C4-2B (cell line): ENCODE results near the gene GALNT9.

Experiments
- H3K27ac ChIP-seq: fragments of 450-650 bp; 2 replicates; pipeline ENCODE4 v1.5.1; 2017
- ZFX ChIP-seq: fragments of 450-650 bp; IDR thresholded peaks from 2 replicates; pipeline ENCODE4 v1.6.1; 2017
- TF ChIP-seq, protein P1 (sequence below): fragments of 450-650 bp; conservative IDR thresholded peaks from 2 replicates; pipeline ENCODE4 v1.5.1; 2017; ENCODE audit warnings: mild to moderate bottlenecking

Gene GALNT9

GRCh38 chr12:132194556-132194955 is 134.8 kb downstream of the GALNT9 start:
- no peak overlapping the region for H3K27ac ChIP-seq
- TF ChIP-seq, protein P1, sequence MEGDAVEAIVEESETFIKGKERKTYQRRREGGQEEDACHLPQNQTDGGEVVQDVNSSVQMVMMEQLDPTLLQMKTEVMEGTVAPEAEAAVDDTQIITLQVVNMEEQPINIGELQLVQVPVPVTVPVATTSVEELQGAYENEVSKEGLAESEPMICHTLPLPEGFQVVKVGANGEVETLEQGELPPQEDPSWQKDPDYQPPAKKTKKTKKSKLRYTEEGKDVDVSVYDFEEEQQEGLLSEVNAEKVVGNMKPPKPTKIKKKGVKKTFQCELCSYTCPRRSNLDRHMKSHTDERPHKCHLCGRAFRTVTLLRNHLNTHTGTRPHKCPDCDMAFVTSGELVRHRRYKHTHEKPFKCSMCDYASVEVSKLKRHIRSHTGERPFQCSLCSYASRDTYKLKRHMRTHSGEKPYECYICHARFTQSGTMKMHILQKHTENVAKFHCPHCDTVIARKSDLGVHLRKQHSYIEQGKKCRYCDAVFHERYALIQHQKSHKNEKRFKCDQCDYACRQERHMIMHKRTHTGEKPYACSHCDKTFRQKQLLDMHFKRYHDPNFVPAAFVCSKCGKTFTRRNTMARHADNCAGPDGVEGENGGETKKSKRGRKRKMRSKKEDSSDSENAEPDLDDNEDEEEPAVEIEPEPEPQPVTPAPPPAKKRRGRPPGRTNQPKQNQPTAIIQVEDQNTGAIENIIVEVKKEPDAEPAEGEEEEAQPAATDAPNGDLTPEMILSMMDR, result no peak
- no peak for TF ChIP-seq ZFX

GRCh38 chr12:132194056-132194455 is 135.3 kb downstream of the GALNT9 start:
- TF ChIP-seq, protein P1, result no peak; the same call in 1 of the 2 replicates
- TF ChIP-seq ZFX, result no peak
- no peak overlapping the region for H3K27ac ChIP-seq

GRCh38 chr12:132191715-132192553 is 137.5 kb downstream of the GALNT9 start:
- TF ChIP-seq, protein P1, result no peak
- TF ChIP-seq ZFX, result no peak

DNA sequence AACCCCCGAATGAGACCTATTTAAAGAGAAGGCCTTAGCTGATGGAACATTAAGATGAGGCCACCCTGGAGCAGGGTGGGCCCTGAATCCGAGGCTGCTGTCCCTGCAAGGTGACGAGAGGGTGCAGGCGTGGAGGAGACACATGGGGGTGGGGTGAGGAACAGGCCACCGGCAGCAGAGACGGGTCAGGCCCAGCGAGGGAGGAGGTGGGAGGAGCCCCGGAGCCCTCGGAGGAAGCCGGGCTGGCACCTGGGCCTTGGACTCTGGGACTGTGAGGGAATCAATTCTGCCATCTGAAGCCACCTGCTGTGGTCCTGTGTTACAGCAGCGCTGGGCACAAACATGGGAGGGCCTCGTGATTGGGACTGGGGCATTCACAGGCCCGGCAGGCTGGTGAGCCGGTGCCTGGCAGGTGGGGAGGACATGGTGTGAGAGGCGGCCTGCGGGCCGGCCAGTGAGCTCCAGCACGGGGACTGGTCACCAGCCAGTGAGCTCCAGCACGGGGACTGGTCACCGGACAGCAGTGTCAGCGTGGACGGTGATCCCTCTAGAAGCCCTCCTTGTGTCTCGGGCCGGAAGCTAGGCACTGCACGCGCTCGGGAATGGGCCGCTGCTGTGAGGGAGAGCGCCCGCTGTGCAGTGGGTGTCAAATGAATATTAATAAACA is 138.4 kb downstream of the GALNT9 start:
- no peak overlapping the region; the same call in 1 of the 2 replicates for H3K27ac ChIP-seq
- TF ChIP-seq ZFX, result no peak
- TF ChIP-seq, protein P1, result no peak

More at GRCh38 chr12:132191715-132192553, 137.5 kb downstream of the GALNT9 start:
- H3K27ac ChIP-seq, result no peak overlapping the region

DNA sequence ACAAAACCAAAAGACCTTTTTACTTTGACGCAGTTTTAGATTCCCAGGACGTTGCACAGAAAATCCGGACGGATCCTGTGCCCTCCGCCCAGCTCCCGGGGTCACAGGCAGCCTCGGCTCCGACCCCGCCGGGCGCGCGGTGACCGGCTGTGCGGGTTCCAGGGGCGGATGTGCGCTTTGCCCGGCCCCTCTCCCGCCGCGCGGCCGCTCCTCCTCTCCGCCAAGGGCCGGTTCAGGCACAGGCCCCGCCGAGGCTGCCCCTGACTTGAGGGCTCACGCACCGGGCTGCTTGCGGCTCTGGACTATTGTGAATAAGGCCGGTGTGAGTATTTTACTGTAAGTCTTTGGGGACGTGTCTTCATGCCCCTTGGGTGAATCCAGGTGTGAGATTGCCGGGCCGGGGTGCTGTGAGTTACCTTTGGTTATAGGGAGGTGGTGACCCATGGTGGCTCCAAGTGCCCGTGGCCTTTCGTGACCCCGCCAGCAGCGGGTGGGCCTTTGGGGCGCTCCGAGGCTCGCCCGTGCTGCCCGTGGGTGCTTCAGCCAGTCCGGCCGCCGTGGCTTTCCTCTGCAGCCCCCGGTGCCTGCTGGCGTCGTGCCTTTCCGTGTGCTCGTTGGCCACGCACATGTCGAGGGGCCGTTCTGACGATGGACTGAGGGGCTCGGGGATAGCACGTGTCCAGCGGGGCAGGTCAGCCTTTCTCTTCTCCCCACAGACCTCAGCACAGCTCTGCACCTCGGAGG is 139.2 kb downstream of the GALNT9 start:
- TF ChIP-seq, protein P1, result no peak; the same call in 1 of the 2 replicates
- no peak for TF ChIP-seq ZFX

DNA sequence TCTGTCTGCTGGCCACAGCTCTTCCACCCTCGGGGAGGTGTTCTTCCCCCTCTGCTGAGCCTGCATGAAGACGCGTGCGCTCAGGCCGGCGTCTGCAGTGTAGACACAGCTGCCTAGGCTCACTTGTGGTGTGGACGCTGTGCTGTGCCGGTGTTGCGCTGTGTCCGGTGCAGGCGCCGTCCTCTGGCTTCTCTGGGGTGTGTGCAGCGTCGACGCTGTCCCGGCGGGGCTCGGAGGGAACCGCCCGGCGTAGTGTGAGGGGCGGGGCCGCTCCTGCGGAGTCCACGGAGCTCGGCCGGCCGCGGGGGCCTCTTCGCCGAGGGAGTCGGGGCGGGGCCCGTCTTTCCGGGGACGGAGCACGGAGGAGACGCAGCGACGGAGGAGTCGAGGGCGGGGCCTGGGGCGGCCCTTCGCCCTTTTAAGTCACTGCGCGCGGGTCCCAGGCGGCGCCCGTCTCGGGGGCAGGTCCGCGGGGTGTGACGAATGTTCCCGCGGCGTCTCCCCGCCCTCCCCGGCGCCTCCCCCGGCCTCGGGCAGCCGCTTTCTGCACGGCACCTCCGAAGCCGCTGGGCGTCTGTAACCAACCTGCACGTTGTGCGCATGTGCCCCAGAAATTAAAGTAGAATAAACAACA is 139.9 kb downstream of the GALNT9 start:
- TF ChIP-seq, protein P1, result no peak; the same call in 1 of the 2 replicates
- TF ChIP-seq ZFX, result no peak
- peak overlapping the region; percentile 46 for H3K27ac ChIP-seq

More for the DNA sequence above, 139.2 kb downstream of the GALNT9 start:
- peak overlapping the region; percentile 46 for H3K27ac ChIP-seq
